ENCODE data around the gene ACTG2.

DNA sequence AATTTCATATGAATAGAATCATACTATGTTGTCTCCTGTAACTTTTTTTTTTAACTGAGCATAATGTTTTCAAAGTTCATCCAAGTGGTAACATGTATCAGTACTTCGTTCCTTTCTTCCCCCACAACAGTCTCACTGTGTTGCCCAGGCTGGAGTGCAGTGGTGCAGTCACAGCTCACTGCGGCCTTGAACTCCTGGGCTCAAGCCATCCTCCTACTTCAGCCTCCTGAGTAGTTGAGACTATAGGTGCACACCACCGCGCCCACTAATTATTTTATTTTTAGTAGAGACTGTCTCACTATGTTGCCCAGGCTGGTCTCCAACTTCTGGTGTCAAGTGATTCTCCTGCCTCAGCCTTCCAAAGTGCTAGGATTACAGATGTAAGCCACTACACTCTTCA, 68.5 kb downstream of the ACTG2 start:
- TF ChIP-seq, protein P1, sequence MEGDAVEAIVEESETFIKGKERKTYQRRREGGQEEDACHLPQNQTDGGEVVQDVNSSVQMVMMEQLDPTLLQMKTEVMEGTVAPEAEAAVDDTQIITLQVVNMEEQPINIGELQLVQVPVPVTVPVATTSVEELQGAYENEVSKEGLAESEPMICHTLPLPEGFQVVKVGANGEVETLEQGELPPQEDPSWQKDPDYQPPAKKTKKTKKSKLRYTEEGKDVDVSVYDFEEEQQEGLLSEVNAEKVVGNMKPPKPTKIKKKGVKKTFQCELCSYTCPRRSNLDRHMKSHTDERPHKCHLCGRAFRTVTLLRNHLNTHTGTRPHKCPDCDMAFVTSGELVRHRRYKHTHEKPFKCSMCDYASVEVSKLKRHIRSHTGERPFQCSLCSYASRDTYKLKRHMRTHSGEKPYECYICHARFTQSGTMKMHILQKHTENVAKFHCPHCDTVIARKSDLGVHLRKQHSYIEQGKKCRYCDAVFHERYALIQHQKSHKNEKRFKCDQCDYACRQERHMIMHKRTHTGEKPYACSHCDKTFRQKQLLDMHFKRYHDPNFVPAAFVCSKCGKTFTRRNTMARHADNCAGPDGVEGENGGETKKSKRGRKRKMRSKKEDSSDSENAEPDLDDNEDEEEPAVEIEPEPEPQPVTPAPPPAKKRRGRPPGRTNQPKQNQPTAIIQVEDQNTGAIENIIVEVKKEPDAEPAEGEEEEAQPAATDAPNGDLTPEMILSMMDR (IDR thresholded peaks at IDR 0.05): no peak
- TF ChIP-seq POLR2A (IDR thresholded peaks at IDR 0.05) (no peak), POLR2AphosphoS5 (IDR thresholded peaks at IDR 0.05) (no peak)

Data from breast epithelium (tissue), 3 donors.